GM21367 (cell line): ENCODE results near the gene CAP2.

Experiments
- ATAC-seq: cut with Tn5 transposase; IDR thresholded peaks from one replicate; pipeline ENCODE4 v1.9.1; 2021; ENCODE audit not compliant: unreplicated experiment

The CAP2 gene

GRCh38 chr6:17392978-17393891, at the start of gene CAP2:
TSS of gene CAP2 (plus strand) at chr6:17393595. CDS start at chr6:17421556, 27,961 bp downstream.
- ATAC-seq, result no peak

GRCh38 chr6:17347012-17347411, 46.4 kb upstream of the CAP2 start:
- no peak for ATAC-seq

- ATAC-seq, result no peak
Observed at GRCh38 chr6:17349427-17349826, 44.0 kb upstream of the CAP2 start.

GRCh38 chr6:17352302-17352701, 41.1 kb upstream of the CAP2 start:
- no peak for ATAC-seq

- no peak for ATAC-seq
Observed at GRCh38 chr6:17353440-17354175, 39.8 kb upstream of the CAP2 start.

GRCh38 chr6:17354700-17355403, 38.5 kb upstream of the CAP2 start:
- no peak for ATAC-seq

- no peak for ATAC-seq
Observed at GRCh38 chr6:17355404-17355774, 38.0 kb upstream of the CAP2 start.

- ATAC-seq, result no peak
Observed at GRCh38 chr6:17358515-17358914, 34.9 kb upstream of the CAP2 start.

- ATAC-seq, result no peak
Observed at GRCh38 chr6:17360564-17360963, 32.8 kb upstream of the CAP2 start.

- ATAC-seq, result no peak
Observed at GRCh38 chr6:17361013-17361412, 32.4 kb upstream of the CAP2 start.

- ATAC-seq, result no peak
Observed at GRCh38 chr6:17365961-17366360, 27.4 kb upstream of the CAP2 start.

GRCh38 chr6:17367868-17368267, 25.5 kb upstream of the CAP2 start:
- ATAC-seq, result no peak

GRCh38 chr6:17381424-17382147, 11.8 kb upstream of the CAP2 start:
- no peak for ATAC-seq

- no peak for ATAC-seq
Observed at GRCh38 chr6:17385660-17386059, 7.7 kb upstream of the CAP2 start.

GRCh38 chr6:17388365-17388764, 5.0 kb upstream of the CAP2 start:
- ATAC-seq, result no peak

GRCh38 chr6:17389274-17389847, 4.0 kb upstream of the CAP2 start:
- no peak for ATAC-seq

- no peak for ATAC-seq
Observed at GRCh38 chr6:17390276-17390675, 3.1 kb upstream of the CAP2 start.

- no peak for ATAC-seq
Observed at GRCh38 chr6:17391976-17392375, 1.4 kb upstream of the CAP2 start.

- no peak for ATAC-seq
Observed at GRCh38 chr6:17393892-17394631, 667 bp downstream of the CAP2 start.

GRCh38 chr6:17395112-17395511, 1.7 kb downstream of the CAP2 start:
- no peak for ATAC-seq
